PC-9 (cell line): ENCODE measurements around the gene FUT8.

Experiments
- EZH2 ChIP-seq: fragments of 200-600 bp; sonication (generic); IDR thresholded peaks from 2 replicates; pipeline ENCODE4 v1.8.0; 2017; ENCODE audit warnings: antibody characterized with exemption, low read depth
- TF ChIP-seq, protein P1 (sequence below): fragments of 200-600 bp; sonication (generic); conservative IDR thresholded peaks from 2 replicates; pipeline ENCODE4 v1.6.1; 2017; ENCODE audit warnings: mixed run types, antibody characterized with exemption, mild to moderate bottlenecking, moderate library complexity

DNA sequence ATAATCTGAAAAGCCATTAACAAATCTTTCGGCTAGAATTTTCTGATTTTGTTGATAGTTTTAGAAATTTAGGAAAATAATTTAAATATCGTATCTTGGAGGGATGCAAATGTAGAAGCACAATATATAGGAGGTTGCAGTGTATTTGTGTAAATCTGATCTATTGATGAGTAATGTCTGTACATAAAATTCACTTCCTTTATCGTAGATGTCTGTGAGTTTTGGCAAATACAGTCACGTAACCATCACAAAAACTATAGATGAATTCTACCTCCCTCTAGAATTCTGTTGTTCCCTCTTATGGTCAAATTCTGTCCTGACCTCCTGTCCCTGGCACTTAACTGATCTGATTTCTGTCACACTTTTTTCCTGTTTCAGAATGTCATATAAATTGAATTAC, 151.8 kb downstream of the FUT8 start:
- TF ChIP-seq, protein P1, sequence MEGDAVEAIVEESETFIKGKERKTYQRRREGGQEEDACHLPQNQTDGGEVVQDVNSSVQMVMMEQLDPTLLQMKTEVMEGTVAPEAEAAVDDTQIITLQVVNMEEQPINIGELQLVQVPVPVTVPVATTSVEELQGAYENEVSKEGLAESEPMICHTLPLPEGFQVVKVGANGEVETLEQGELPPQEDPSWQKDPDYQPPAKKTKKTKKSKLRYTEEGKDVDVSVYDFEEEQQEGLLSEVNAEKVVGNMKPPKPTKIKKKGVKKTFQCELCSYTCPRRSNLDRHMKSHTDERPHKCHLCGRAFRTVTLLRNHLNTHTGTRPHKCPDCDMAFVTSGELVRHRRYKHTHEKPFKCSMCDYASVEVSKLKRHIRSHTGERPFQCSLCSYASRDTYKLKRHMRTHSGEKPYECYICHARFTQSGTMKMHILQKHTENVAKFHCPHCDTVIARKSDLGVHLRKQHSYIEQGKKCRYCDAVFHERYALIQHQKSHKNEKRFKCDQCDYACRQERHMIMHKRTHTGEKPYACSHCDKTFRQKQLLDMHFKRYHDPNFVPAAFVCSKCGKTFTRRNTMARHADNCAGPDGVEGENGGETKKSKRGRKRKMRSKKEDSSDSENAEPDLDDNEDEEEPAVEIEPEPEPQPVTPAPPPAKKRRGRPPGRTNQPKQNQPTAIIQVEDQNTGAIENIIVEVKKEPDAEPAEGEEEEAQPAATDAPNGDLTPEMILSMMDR: no peak
- TF ChIP-seq EZH2: no peak
